Measurements from ENCODE around the gene C10orf88. TPM values are rescaled to one million over a fixed set of nuclear protein-coding genes. Genes with fewer than 3 reads are reported as not detected.

Gene C10orf88
- total RNA-seq, 6 experiments from 2014 or later = 9.7 to 15.3 (median 12.8) TPM

GRCh38 chr10:122980209-122981065 lies 26.4 kb upstream of the C10orf88 start, which contains the start of gene PSTK:
Gene PSTK (plus strand): TSS chr10:122980401. CDS start chr10:122980480, 79 bp downstream.
- Mint-ChIP-seq H3K36me3 (ENCODE audit: low read depth) (no peaks in the 10 kb centered on the region), H3K4me3 (peak within 1 kb of the TSS; percentile 90), H3K9me3 (no peaks in the 10 kb centered on the region), H3K27me3 (ENCODE audit: insufficient read depth) (no peaks in the 10 kb centered on the region), H3K27ac (peak within 1 kb of the TSS; percentile 92), H3K4me1 (ENCODE audit: low read depth) (peaks cover 25% of the 10 kb centered on the region)
- TF ChIP-seq CTCF (IDR thresholded peaks at IDR 0.05) = peak; percentile 92
- DNase-seq = peak; percentile 88

- no peak overlapping the region for H3K4me3 Mint-ChIP-seq
- no peak overlapping the region for H3K27ac Mint-ChIP-seq
- H3K27me3 Mint-ChIP-seq (ENCODE audit: insufficient read depth) = peaks cover 2% of the 10 kb centered on the region; the same call in 1 of the 2 replicates
- TF ChIP-seq CTCF (IDR thresholded peaks at IDR 0.05) = no peak
- no peaks in the 10 kb centered on the region for H3K9me3 Mint-ChIP-seq
- H3K4me1 Mint-ChIP-seq (ENCODE audit: low read depth) = peaks cover under 1% of the 10 kb centered on the region; the same call in 1 of the 2 replicates
- H3K36me3 Mint-ChIP-seq (ENCODE audit: low read depth) = no peaks in the 10 kb centered on the region
- DNase-seq = no peak
These were observed 20.6 kb upstream of the C10orf88 start for GRCh38 chr10:122974543-122975064.

- no peak for DNase-seq
- H3K4me1 Mint-ChIP-seq (ENCODE audit: low read depth) = no peaks in the 10 kb centered on the region
- H3K4me3 Mint-ChIP-seq = no peak overlapping the region
- no peaks in the 10 kb centered on the region for H3K9me3 Mint-ChIP-seq
- H3K27ac Mint-ChIP-seq = no peak overlapping the region
- TF ChIP-seq CTCF (IDR thresholded peaks at IDR 0.05) = no peak
- H3K27me3 Mint-ChIP-seq (ENCODE audit: insufficient read depth) = peaks cover 2% of the 10 kb centered on the region; the same call in 1 of the 2 replicates
- H3K36me3 Mint-ChIP-seq (ENCODE audit: low read depth) = no peaks in the 10 kb centered on the region
These were observed 20.0 kb upstream of the C10orf88 start for GRCh38 chr10:122974023-122974422.

GRCh38 chr10:122968698-122969097 lies 14.7 kb upstream of the C10orf88 start:
- peaks cover 5% of the 10 kb centered on the region; the same call in 1 of the 2 replicates for H3K36me3 Mint-ChIP-seq (ENCODE audit: low read depth)
- no peak for DNase-seq
- H3K4me3 Mint-ChIP-seq = no peak overlapping the region
- no peaks in the 10 kb centered on the region for H3K4me1 Mint-ChIP-seq (ENCODE audit: low read depth)
- peaks cover 1% of the 10 kb centered on the region; the same call in 1 of the 2 replicates for H3K27me3 Mint-ChIP-seq (ENCODE audit: insufficient read depth)
- H3K9me3 Mint-ChIP-seq = peaks cover 11% of the 10 kb centered on the region
- no peak overlapping the region for H3K27ac Mint-ChIP-seq
- no peak for TF ChIP-seq CTCF (IDR thresholded peaks at IDR 0.05)

GRCh38 chr10:122966879-122967278 lies 12.9 kb upstream of the C10orf88 start:
- no peak for DNase-seq
- H3K27me3 Mint-ChIP-seq (ENCODE audit: insufficient read depth) = no peaks in the 10 kb centered on the region
- no peak overlapping the region for H3K4me3 Mint-ChIP-seq
- H3K27ac Mint-ChIP-seq = no peak overlapping the region
- peaks cover 5% of the 10 kb centered on the region; the same call in 1 of the 2 replicates for H3K36me3 Mint-ChIP-seq (ENCODE audit: low read depth)
- H3K9me3 Mint-ChIP-seq = peaks cover 11% of the 10 kb centered on the region
- no peak for TF ChIP-seq CTCF (IDR thresholded peaks at IDR 0.05)
- H3K4me1 Mint-ChIP-seq (ENCODE audit: low read depth) = no peaks in the 10 kb centered on the region

All from HFFc6 (cell line).